GM18498 (cell line): ENCODE data around the gene ZGPAT.

ENCODE experiments used
- ATAC-seq: cut with Tn5 transposase; IDR thresholded peaks from one replicate; pipeline ENCODE4 v1.9.1; 2021; ENCODE audit warnings: mild to moderate bottlenecking, moderate library complexity; ENCODE audit not compliant: unreplicated experiment

ZGPAT gene

DNA sequence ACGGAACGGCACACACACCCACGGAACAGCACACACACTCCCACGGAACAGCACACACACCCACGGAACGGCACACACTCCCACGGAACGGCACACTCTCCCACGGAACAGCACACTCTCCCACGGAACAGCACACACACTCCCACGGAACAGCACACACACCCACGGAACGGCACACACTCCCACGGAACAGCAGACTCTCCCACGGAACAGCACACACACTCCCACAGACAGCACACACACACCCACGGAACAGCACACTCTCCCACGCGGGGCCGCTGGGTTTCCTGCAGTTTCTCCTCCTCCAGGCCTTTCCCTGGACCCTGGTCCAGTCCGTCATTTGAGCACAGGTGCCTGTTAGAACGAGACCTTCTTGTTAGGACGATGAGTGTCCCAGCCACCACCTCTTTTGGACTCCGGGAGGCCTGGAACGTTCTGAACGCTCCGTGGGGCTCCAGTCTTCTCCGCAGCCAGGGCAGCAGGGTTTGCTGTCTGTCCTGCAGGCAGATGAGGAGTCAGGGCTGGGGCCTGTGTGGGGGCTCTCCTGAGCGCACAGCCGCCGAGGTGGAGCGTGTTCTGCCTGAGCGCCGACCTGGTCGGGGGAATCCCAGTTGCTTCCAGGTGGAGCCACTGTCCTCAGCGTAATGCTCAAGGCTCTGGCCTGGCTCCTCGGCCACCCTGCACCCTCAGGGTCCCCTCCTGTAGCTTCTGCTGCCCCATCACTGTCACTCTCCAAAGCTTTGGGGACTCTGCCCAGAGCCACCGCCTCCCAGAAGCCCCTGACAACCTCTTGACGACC is 29.0 kb upstream of the ZGPAT start:
- ATAC-seq: no peak

DNA sequence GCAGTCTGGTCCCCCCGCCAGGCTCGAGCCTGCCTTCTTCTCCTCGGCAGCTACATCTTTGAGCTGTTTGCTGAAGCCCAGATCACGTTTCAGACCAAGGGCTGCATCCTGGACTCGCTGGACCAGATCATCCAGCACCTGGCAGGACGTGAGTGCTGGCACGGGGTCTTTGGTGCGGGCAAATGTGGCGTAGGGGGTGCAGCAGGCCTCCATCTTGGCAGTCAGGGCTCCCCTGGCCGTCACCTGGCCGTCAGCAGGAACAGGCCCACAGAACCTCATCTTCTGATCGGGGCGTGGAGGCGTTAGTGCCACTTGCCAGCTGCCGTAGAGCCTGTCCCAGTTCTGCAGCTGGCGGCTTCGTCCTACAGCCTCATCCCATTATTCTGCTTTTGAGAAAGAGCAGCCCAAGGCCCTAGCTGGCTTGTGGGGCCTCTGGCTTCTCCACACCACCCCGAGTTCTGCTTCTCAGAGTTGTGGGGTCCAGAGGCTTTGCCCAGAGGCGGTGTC is 28.0 kb upstream of the ZGPAT start:
- ATAC-seq: no peak

DNA sequence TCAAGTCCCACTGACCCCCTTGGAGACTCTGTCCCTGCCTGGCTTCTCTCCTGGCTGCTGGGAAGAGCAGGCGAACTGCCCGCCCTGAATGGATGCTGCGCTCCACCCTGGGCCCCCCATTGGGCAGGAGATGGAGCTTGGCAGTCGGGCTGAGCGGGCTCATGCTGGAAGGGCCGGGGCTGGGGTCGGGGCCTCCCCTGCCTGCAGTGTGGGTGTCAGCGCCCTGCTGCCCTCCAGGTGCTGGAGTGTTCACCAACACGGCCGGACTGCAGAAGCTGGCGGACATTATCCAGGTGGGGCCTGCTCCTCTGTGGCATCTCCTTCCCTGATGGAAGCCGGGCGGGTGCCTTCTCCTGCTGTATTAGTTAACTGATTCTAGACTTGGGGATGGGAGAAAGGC is 27.4 kb upstream of the ZGPAT start:
- no peak for ATAC-seq

DNA sequence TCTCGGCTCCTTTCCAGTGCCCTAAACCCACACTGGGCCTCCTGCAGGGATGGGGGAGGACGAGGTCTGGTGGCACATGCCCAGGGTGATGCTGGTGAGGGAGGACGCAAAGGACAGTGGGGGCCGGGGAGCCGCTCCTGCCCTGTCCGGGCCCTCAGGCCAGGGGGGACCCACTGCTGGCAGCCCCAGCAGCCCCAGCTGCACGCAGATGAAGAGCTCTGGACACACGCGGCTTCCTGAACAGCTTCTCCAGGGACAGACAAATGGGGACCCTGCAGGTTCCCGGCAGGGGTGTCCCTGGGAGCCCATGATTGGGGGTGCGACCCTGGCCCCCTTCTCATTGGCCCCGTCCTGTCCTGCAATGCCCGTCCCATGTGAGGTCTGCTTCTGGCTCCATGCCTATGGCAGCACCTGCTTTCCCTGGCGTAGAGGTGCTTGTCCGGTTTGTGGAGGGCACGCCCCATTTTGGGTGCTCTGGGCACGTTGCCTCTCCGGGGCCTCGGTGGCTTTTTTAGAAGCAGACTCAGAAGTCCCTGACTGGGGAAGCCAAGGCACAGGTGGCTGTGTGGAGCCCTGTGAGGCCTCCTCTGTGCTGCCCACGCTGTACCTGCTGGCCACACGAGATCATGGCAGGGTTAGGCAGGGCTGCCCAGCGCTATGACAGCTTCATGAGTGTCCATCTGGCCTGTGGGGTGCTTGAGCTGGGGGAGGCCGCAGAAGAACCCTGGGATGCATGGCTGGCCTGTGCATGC is 26.8 kb upstream of the ZGPAT start:
- ATAC-seq: no peak

DNA sequence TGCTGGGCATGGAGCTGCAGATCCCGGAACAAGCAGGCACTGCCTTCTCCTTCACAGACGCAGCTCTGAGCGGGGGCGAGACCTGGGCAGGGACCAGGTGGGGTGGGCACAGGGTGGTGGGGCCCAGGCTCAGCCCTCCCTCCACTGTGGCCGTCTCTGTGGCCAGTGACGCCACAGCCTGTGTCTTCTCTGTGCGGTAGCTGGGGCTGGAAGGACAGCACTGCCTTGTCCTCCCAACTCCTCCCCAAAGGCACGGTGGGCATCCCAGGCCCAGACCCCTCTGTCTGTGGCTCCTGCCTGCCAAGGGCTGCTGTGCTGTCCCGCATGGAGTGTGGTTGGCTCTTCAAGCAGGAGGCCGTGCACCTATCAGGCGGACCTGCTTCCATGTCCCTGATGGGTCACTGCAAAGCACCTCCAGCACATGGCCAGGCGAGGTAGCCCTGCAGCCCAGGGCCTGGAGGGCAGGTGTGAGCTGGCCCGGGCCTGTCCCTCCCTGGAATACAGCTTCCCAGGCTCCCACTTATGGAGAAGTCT is 26.2 kb upstream of the ZGPAT start:
- ATAC-seq: no peak

DNA sequence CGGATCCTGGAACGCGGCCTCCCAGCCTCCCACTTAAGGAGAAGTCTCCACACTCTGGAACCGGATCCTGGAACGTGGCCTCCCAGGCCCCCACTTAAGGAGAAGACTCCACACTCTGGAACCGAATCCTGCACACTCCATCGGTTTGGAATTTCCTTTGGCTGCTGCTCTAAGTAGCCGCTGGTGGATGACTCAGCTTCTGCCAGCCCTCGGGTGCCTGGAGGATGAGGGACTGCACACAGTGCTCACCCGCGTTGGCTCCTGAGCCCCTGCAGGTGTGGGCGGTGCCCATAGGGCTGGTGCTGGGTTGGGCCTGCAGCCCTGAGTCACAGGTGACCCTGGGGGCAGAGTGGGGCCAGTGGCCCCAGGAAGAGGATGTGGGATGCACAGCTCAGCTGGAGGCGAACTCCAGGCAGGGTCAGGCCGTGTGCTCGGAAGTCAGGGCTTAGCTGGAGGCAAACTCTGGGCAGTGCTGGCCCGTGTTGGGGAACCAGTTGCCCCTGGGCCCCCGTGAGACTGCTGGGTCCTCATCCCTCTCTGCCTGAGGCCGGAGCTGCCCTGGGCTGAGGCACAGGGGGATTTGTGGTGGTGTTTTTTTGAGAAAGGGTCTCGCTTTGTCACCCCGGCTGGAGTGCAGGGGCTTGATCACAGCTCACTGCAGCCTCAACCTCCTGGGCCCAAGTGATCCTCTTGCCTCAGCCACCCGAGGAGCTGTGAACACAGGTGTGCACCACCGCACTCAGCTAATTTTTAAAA is 25.3 kb upstream of the ZGPAT start:
- no peak for ATAC-seq

- ATAC-seq: no peak
Measured at GRCh38 chr20:63685269-63686026, 22.4 kb upstream of the ZGPAT start.

GRCh38 chr20:63686094-63686491 is 21.7 kb upstream of the ZGPAT start:
- no peak for ATAC-seq

- no peak for ATAC-seq
Measured at GRCh38 chr20:63686492-63687321, 21.1 kb upstream of the ZGPAT start.

- no peak for ATAC-seq
Measured at GRCh38 chr20:63687419-63688178, 20.2 kb upstream of the ZGPAT start.

GRCh38 chr20:63688228-63689045 is 19.4 kb upstream of the ZGPAT start:
- no peak for ATAC-seq

DNA sequence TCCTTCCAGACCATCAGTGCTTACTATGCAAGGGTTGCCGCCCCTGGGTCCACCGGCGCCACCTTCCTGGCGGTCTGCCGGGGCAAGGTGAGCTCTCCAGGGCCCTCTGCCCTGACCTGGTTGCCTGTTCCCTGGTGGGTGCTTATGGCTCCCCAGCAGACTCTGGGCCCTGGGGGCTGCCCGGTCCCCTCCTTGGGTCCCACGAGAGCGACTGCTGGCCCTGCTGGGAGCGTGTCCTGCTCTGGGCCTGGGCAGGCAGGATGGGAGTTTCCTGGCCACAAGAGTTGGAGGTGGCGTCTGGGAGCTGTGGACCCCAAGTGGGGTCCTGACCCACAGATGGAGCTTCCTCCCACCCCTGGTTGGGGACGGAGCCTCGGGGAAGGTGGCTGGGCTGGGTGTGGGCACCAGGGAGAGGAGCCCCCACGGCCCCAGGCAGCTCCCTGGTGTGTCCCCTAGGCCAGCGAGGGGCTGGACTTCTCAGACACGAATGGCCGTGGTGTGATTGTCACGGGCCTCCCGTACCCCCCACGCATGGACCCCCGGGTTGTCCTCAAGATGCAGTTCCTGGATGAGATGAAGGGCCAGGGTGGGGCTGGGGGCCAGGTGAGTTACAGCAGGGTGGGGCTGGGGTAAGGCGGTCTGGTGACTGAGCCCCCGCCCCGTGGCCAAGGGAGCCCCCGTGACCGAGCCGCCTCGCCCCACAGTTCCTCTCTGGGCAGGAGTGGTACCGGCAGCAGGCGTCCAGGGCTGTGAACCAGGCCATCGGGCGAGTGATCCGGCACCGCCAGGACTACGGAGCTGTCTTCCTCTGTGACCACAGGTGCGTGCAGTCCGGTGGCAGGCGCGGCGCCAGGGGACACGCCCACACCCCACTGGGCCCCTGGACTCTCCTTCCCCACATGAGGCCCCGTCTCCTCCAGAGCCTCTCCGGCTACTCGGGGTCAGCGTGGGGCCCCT is 18.5 kb upstream of the ZGPAT start:
- ATAC-seq: no peak

DNA sequence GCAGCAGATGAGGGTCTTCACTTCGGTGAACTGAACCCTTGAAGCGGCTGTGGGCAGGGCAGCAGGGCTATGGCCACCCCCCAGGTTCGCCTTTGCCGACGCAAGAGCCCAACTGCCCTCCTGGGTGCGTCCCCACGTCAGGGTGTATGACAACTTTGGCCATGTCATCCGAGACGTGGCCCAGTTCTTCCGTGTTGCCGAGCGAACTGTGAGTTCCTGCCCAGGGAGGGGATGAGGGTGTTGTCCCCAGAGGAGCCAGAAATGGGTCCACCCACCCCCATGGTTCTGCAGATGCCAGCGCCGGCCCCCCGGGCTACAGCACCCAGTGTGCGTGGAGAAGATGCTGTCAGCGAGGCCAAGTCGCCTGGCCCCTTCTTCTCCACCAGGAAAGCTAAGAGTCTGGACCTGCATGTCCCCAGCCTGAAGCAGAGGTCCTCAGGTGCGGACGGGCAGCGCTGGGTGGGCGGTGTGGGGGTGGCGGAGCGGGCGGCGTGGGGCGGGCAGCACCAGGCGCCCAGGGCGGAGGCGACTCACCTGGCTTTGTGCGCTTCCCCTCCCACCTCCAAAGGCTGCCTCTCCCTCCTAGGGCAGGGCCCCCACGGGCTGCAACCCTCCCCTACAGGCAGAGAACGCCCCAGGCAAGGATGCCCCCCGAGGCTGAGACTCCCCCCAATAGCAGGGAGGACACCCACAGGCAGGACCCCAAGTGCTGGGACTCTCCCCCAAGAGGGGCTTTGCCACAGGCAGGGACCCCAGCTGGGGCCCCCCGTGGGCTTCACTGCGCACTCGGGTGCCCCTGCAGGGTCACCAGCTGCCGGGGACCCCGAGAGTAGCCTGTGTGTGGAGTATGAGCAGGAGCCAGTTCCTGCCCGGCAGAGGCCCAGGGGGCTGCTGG is 17.6 kb upstream of the ZGPAT start:
- no peak for ATAC-seq

DNA sequence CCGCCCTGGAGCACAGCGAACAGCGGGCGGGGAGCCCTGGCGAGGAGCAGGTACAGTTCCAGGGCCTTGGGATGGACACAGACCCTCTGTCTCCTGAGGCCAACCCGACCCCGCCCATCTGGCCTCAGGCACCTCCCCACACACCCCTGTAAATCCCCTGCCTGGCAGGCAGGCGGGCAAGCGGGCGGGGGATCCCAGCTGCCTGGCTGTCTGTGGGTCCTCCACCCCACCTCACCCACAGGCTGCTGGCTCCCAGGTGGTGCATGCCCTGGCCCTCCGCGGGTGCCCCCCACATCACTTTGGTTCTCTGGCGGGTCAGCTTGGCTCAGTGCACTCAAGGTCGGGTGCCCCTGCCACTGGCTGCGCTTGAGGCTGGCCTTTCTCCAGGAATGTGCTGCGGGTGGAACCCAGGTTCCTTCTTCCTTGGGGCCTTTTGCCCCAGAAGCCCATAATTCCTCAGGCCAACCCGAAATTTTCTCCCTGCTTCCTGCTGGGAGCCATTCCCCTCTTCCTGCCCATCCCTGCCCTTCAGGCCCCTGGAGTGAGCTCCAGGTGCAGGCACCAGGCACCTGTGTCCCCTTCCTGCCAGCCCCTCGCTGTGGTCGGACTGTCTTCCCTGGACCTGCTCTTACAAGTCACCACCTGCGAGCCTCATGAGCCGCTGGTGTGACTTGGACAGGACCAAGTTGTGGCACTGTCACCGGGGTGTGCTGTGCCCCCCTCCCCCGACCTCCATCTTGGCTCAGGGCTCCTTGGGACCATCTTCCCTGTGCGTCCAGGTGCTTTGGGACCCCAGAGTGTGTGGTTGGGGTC is 16.7 kb upstream of the ZGPAT start:
- ATAC-seq: no peak
